H1 (cell line): Measurements from ENCODE around the gene FRMPD1. TPM values are rescaled to one million over a fixed set of nuclear protein-coding genes. Genes with fewer than 3 reads are reported as not detected.

Experiments
- CTCF ChIA-PET: fragments of 300-600 bp; sonication (Branson Sonifier 250); formaldehyde crosslinking; loops from one replicate; lab custom pipeline; 2021; ENCODE audit not compliant: partially characterized antibody; lab: Charles Lee
- POLR2A ChIA-PET: fragments of 300-600 bp; sonication (Branson Sonifier 250); formaldehyde crosslinking; loops from one replicate; lab custom pipeline; 2021; ENCODE audit warnings: inconsistent platforms; ENCODE audit not compliant: partially characterized antibody; lab: Charles Lee
- DNase-seq, 2 experiments: peaks; one replicate each; pipeline versions ENCODE4 v3.0.0 to v3.0.0-alpha.2; 2010 to 2022; ENCODE audit warnings: low spot score in 2 of 2, low read depth in 1 of 2, mixed read lengths in 1 of 2
- FAIRE-seq: peaks from 2 replicates; lab custom pipeline; 2011; peaks lifted over from hg19 to GRCh38; lab: Jason Lieb, UNC
- H2AFZ ChIP-seq: 2 replicates; pipeline ENCODE4 v1.8.1; 2012; ENCODE audit warnings: low read length, inconsistent platforms
- H2AK5ac ChIP-seq: 2 replicates; pipeline ENCODE4 v1.6.1; 2013; ENCODE audit warnings: low read depth, low read length
- H2BK120ac ChIP-seq: replicated peaks from 2 replicates; pipeline ENCODE3; 2013; ENCODE audit warnings: low read depth, low read length, inconsistent platforms
- H2BK12ac ChIP-seq: 2 replicates; pipeline ENCODE4 v1.6.1; 2013; ENCODE audit warnings: low read depth, low read length
- H2BK15ac ChIP-seq: 2 replicates; pipeline ENCODE4 v1.6.1; 2013; ENCODE audit warnings: low read length
- H2BK20ac ChIP-seq: 2 replicates; pipeline ENCODE4 v1.6.1; 2013; ENCODE audit warnings: low read length
- H2BK5ac ChIP-seq: 2 replicates; pipeline ENCODE4 v1.6.1; 2013; ENCODE audit warnings: low read depth, low read length
- H3K14ac ChIP-seq: 2 replicates; pipeline ENCODE4 v1.6.1; 2013; ENCODE audit warnings: inconsistent platforms; ENCODE audit not compliant: insufficient read length
- H3K18ac ChIP-seq: 2 replicates; pipeline ENCODE4 v1.6.1; 2013; ENCODE audit warnings: low read length; ENCODE audit errors: extremely low read depth
- H3K23ac ChIP-seq: 2 replicates; pipeline ENCODE4 v1.6.1; 2013; ENCODE audit warnings: inconsistent platforms; ENCODE audit not compliant: insufficient read length
- H3K23me2 ChIP-seq: 2 replicates; pipeline ENCODE4 v1.6.1; 2013; ENCODE audit warnings: low read depth, low read length
- H3K27ac ChIP-seq: 2 replicates; pipeline ENCODE4 v1.6.1; 2011; ENCODE audit warnings: low read depth, low read length, inconsistent platforms
- H3K27me3 ChIP-seq, 4 experiments: replicated peaks in 1 of 4; 1 replicate in 1 of 4; 2 replicates in 3 of 4; pipeline versions ENCODE4 v1.6.1 to v1.8.1; 2011 to 2013; ENCODE audit warnings: low read length in 3 of 4, mild to moderate bottlenecking in 3 of 4, inconsistent platforms in 2 of 4, mixed read lengths in 2 of 4, moderate library complexity in 1 of 4; ENCODE audit not compliant: control insufficient read depth in 3 of 4, insufficient read depth in 3 of 4; ENCODE audit errors: extremely low read depth in 1 of 4
- H3K36me3 ChIP-seq, 4 experiments: 2 replicates each; pipeline versions ENCODE4 v1.6.1 to v1.8.1; 2011 to 2013; ENCODE audit warnings: mild to moderate bottlenecking in 4 of 4, low read length in 3 of 4, moderate library complexity in 2 of 4, control low read depth in 1 of 4, inconsistent platforms in 1 of 4; ENCODE audit not compliant: insufficient read depth in 4 of 4, control insufficient read depth in 2 of 4
- H3K4ac ChIP-seq: replicated peaks from 2 replicates; pipeline ENCODE3; 2013; ENCODE audit warnings: low read length, low read depth, mixed read lengths, inconsistent platforms; ENCODE audit not compliant: insufficient read length
- H3K4me1 ChIP-seq, 4 experiments: replicated peaks in 1 of 4; 1 replicate in 1 of 4; 2 replicates in 3 of 4; pipeline versions ENCODE4 v1.6.1 to v1.8.1; 2011 to 2013; ENCODE audit warnings: low read length in 3 of 4, inconsistent platforms in 2 of 4, mixed read lengths in 1 of 4; ENCODE audit not compliant: insufficient read depth in 4 of 4, control insufficient read depth in 3 of 4
- H3K4me2 ChIP-seq, 2 experiments: 2 replicates each; pipeline versions ENCODE4 v1.6.1 to v1.8.1; 2011 to 2013; ENCODE audit warnings: low read depth in 2 of 2, low read length in 2 of 2, control low read depth in 1 of 2, inconsistent platforms in 1 of 2, mild to moderate bottlenecking in 1 of 2; ENCODE audit not compliant: insufficient read depth in 1 of 2
- H3K4me3 ChIP-seq, 4 experiments: fragments of 200-600, 300-600 bp in 1 of 4; sonication (generic), shearing (Covaris generic), sonication (Bioruptor Twin) in 1 of 4; 2 replicates each; pipeline versions ENCODE4 v1.5.1 to v1.8.1; 2011 to 2016; ENCODE audit warnings: low read length in 4 of 4, low read depth in 3 of 4, control low read depth in 2 of 4, inconsistent platforms in 2 of 4, mild to moderate bottlenecking in 2 of 4, mixed read lengths in 1 of 4, moderate library complexity in 1 of 4; ENCODE audit not compliant: insufficient read depth in 2 of 4; ENCODE audit errors: extremely low read depth in 1 of 4
- H3K56ac ChIP-seq: replicated peaks from 2 replicates; pipeline ENCODE3; 2013; ENCODE audit warnings: low read depth, mild to moderate bottlenecking, mixed read lengths, low read length, inconsistent platforms; ENCODE audit not compliant: insufficient read length
- H3K79me1 ChIP-seq: 2 replicates; pipeline ENCODE4 v1.6.1; 2013; ENCODE audit warnings: low read depth, low read length, control low read depth
- H3K79me2 ChIP-seq, 2 experiments: 2 replicates each; pipeline versions ENCODE4 v1.6.1 to v1.8.1; 2012 to 2013; ENCODE audit warnings: low read length in 2 of 2, mild to moderate bottlenecking in 2 of 2, inconsistent platforms in 1 of 2; ENCODE audit not compliant: insufficient read depth in 2 of 2, control insufficient read depth in 1 of 2
- H3K9ac ChIP-seq, 4 experiments: replicated peaks in 1 of 4; 1 replicate in 1 of 4; 2 replicates in 3 of 4; pipeline versions ENCODE4 v1.6.1 to v1.8.1; 2011 to 2013; ENCODE audit warnings: low read depth in 3 of 4, low read length in 3 of 4, control low read depth in 2 of 4, mild to moderate bottlenecking in 2 of 4, moderate library complexity in 2 of 4, inconsistent platforms in 1 of 4; ENCODE audit errors: extremely low read depth in 1 of 4
- H3K9me3 ChIP-seq, 2 experiments: 2 replicates each; pipeline versions ENCODE4 v1.6.1 to v1.8.1; 2012 to 2013; ENCODE audit warnings: mild to moderate bottlenecking in 2 of 2, moderate library complexity in 2 of 2, control low read depth in 1 of 2, inconsistent platforms in 1 of 2, low read depth in 1 of 2, low read length in 1 of 2, mixed read lengths in 1 of 2; ENCODE audit not compliant: insufficient read depth in 2 of 2
- H4K20me1 ChIP-seq, 2 experiments: replicated peaks in 1 of 2; 2 replicates each; pipeline versions ENCODE3 to v1.8.1; 2011 to 2013; ENCODE audit warnings: inconsistent platforms in 2 of 2, low read length in 2 of 2, mild to moderate bottlenecking in 1 of 2; ENCODE audit not compliant: insufficient read depth in 2 of 2, control insufficient read depth in 1 of 2
- H4K5ac ChIP-seq: 2 replicates; pipeline ENCODE4 v1.6.1; 2013; ENCODE audit warnings: low read length, low read depth, mixed read lengths, inconsistent platforms; ENCODE audit not compliant: insufficient read length
- H4K8ac ChIP-seq: 2 replicates; pipeline ENCODE4 v1.8.0; 2013; ENCODE audit warnings: mild to moderate bottlenecking, moderate library complexity, low read length, inconsistent platforms; ENCODE audit not compliant: insufficient read depth; ENCODE audit errors: extremely low read depth
- H4K91ac ChIP-seq: replicated peaks from 2 replicates; pipeline ENCODE3; 2013; ENCODE audit warnings: low read length, mixed read lengths, inconsistent platforms; ENCODE audit not compliant: insufficient read length
- CBX8 ChIP-seq: fragments of 300-800, 300-1000 bp; sonication (generic); IDR thresholded peaks from 2 replicates; pipeline ENCODE4 v1.7.1; 2016; ENCODE audit warnings: low read depth, low read length, borderline replicate concordance
- CEBPB ChIP-seq: IDR thresholded peaks from 2 replicates; pipeline ENCODE4 v1.6.1; 2012; ENCODE audit warnings: low read depth, low read length
- HDAC2 ChIP-seq, 2 experiments: fragments of 300-600 bp in 1 of 2; sonication (generic) in 1 of 2; IDR thresholded peaks; 2 replicates each; pipeline ENCODE4 v1.6.1; 2011 to 2012; ENCODE audit warnings: low read depth in 2 of 2, low read length in 2 of 2, mild to moderate bottlenecking in 2 of 2, moderate library complexity in 2 of 2, borderline replicate concordance in 1 of 2, inconsistent platforms in 1 of 2
- KDM5A ChIP-seq: fragments of 200-600 bp; IDR thresholded peaks from 2 replicates; pipeline ENCODE4 v1.7.1; 2012; ENCODE audit warnings: mild to moderate bottlenecking, low read length, inconsistent platforms, mixed read lengths
- MAFK ChIP-seq: IDR thresholded peaks from 2 replicates; pipeline ENCODE4 v1.6.1; 2012; ENCODE audit warnings: low read depth, mild to moderate bottlenecking, improper control_type of control experiment, low read length
- MAX ChIP-seq: IDR thresholded peaks from 2 replicates; pipeline ENCODE4 v1.6.1; 2012; ENCODE audit warnings: inconsistent platforms
- POU5F1 ChIP-seq: IDR thresholded peaks from 2 replicates; pipeline ENCODE4 v1.6.1; 2011; ENCODE audit warnings: low read depth, mild to moderate bottlenecking, low read length, moderate library complexity
- RAD21 ChIP-seq, 2 experiments: IDR thresholded peaks in 1 of 2; conservative IDR thresholded peaks in 1 of 2; 2 replicates each; pipeline ENCODE4 v1.6.1; 2011; ENCODE audit warnings: low read depth in 2 of 2, low read length in 2 of 2, improper control_type of control experiment in 1 of 2, inconsistent platforms in 1 of 2, mild to moderate bottlenecking in 1 of 2, moderate library complexity in 1 of 2
- RBBP5 ChIP-seq: IDR thresholded peaks from 2 replicates; pipeline ENCODE4 v1.7.1; 2012; ENCODE audit warnings: low read depth, mild to moderate bottlenecking, inconsistent platforms, low read length, moderate library complexity, borderline replicate concordance
- RFX5 ChIP-seq: IDR thresholded peaks from 2 replicates; pipeline ENCODE4 v1.6.1; 2011; ENCODE audit warnings: low read depth, low read length, improper control_type of control experiment, borderline replicate concordance
- SRF ChIP-seq: IDR thresholded peaks from 2 replicates; pipeline ENCODE4 v1.6.1; 2011; ENCODE audit warnings: mild to moderate bottlenecking, low read depth, low read length, moderate library complexity
- TAF7 ChIP-seq: optimal IDR thresholded peaks from 2 replicates; pipeline ENCODE3; 2011; ENCODE audit warnings: low read depth, mild to moderate bottlenecking, inconsistent platforms, low read length, moderate library complexity, borderline replicate concordance
- WGBS, 2 experiments: shearing (Covaris generic) in 1 of 2; methylation state at CpG; one replicate each; pipeline versions ENCODE4 v1.1.6 to v1.1.7; 2013 to 2015; ENCODE audit warnings: low lambda C conversion rate in 2 of 2, mixed read lengths in 2 of 2, inconsistent platforms in 1 of 2, low coverage in 1 of 2, missing lambda C conversion rate in 1 of 2; ENCODE audit not compliant: insufficient replicate concordance in 2 of 2, insufficient coverage in 1 of 2, insufficient read length in 1 of 2; ENCODE audit errors: extremely low coverage in 1 of 2, missing lambda C conversion rate in 1 of 2; 5-methylcytosine and 5-hydroxymethylcytosine counted together
- polyA plus RNA-seq, 7 experiments: library from polyadenylated mRNA; depleted of rRNA in 3 of 7; stranded (reverse) in 5 of 7; unstranded in 2 of 7; fragments of >200 nt in 5 of 7; fragments of 200-250 nt in 2 of 7; gene quantifications; 1 replicate in 5 of 7; 2 replicates in 1 of 7; 4 replicates in 1 of 7; pipeline versions ENCODE4 v1.2.1 to v1.2.3, GENCODE V29; 2011 to 2013; ENCODE audit warnings: missing spikeins in 2 of 7, mixed read lengths in 2 of 7
- total RNA-seq: library from RNA; stranded (reverse); fragmentation: NEBNext Ultra II Directional; extraction: Animal tissue kit (Norgen Biotek cat#: 25700); gene quantifications from 2 replicates; pipeline ENCODE4 v1.2.1, GENCODE V29; 2021

The FRMPD1 gene
- total and polyA plus RNA-seq, 2 of the 8 experiments (the other 6 are each of a cell fraction or from before 2014, with no cell fraction given): 0.27 to 0.32 TPM

- no peaks in the 10 kb centered on the region for H3K36me3 ChIP-seq
- POLR2A ChIA-PET: interaction anchor here (0.9 to 1.4 kb wide), 4 partner anchors 11 to 294 kb away, joined by 3 read pairs; partner anchors contain the start of gene TOMM5
- no peaks in the 10 kb centered on the region for H3K27me3 ChIP-seq
- H4K5ac ChIP-seq: no peak overlapping the region
- DNase-seq (no peak), FAIRE-seq (no peak)
- H3K4me1 ChIP-seq: no peaks in the 10 kb centered on the region
- no peak overlapping the region for H2AFZ ChIP-seq
- H3K4me3 ChIP-seq: no peak overlapping the region
- CTCF ChIA-PET: interaction anchor here (1.0 to 2.3 kb wide), 3 partner anchors 11 to 279 kb away, joined by 3 to 7 read pairs (median 4); no protein-coding TSS in a partner anchor
- H4K8ac ChIP-seq: no peak overlapping the region
- H2BK20ac ChIP-seq: no peak overlapping the region
- no peak overlapping the region for H3K4ac ChIP-seq
- no peaks in the 10 kb centered on the region for H3K9me3 ChIP-seq
- no peak overlapping the region for H2BK5ac ChIP-seq
- H3K9ac ChIP-seq: no peak overlapping the region
- no peaks in the 10 kb centered on the region for H3K79me1 ChIP-seq
- H2BK15ac ChIP-seq: no peak overlapping the region
- no peak overlapping the region for H3K27ac ChIP-seq
- H3K14ac ChIP-seq: no peak overlapping the region
- H4K91ac ChIP-seq: no peak overlapping the region
- no peaks in the 10 kb centered on the region for H3K79me2 ChIP-seq
- no peak overlapping the region for H3K18ac ChIP-seq
- no peak overlapping the region for H3K23ac ChIP-seq
- no peak overlapping the region for H2BK12ac ChIP-seq
- H2AK5ac ChIP-seq: no peak overlapping the region
- H2BK120ac ChIP-seq: no peak overlapping the region
- H4K20me1 ChIP-seq: no peaks in the 10 kb centered on the region
- H3K23me2 ChIP-seq: no peaks in the 10 kb centered on the region
- H3K4me2 ChIP-seq: no peak overlapping the region
- 93% methylated on average over 7 of the region's 7 CpGs; no CpG with 5 or more reads in 1 of the 2 experiments for WGBS, 2 experiments
- H3K56ac ChIP-seq: no peak overlapping the region
- TF ChIP-seq HDAC2 (IDR thresholded peaks at IDR 0.05; ENCODE audit: borderline replicate concordance in 1 of 2, low read depth in 2 of 2, low read length in 2 of 2) (no peak), POU5F1 (no peak), KDM5A (no peak), CBX8 (no peak), MAFK (no peak), SRF (no peak), RFX5 (no peak), RAD21 (IDR thresholded peaks at IDR 0.05 in 1 of 2, conservative IDR thresholded peaks at IDR 0.05 in 1 of 2; ENCODE audit: low read depth in 2 of 2, low read length in 2 of 2) (no peak), MAX (no peak), RBBP5 (no peak), TAF7 (no peak), CEBPB (no peak)
These were observed 109.8 kb downstream of the FRMPD1 start for GRCh38 chr9:37760416-37761161.
